Measurements from ENCODE around the gene PRR36.
"Not testable (repeated sequence)": the region's sequence is repeated elsewhere in the genome, so short reads cannot be mapped to it uniquely, and the experiment has no call there.

Gene PRR36

GRCh38 chr19:7898967-7899366, 24.8 kb upstream of the PRR36 start:
- DNase-seq = no peak

- no peak for DNase-seq
Observed at GRCh38 chr19:7897292-7897691, 23.1 kb upstream of the PRR36 start.

GRCh38 chr19:7895565-7895964, 21.4 kb upstream of the PRR36 start:
- DNase-seq = no peak

- DNase-seq = no peak
Observed at GRCh38 chr19:7894612-7895309, 20.6 kb upstream of the PRR36 start.

GRCh38 chr19:7893362-7894101, 19.3 kb upstream of the PRR36 start:
- DNase-seq = not testable (repeated sequence)

GRCh38 chr19:7888826-7889217, 14.6 kb upstream of the PRR36 start:
- DNase-seq = no peak

GRCh38 chr19:7888145-7888825, 14.1 kb upstream of the PRR36 start, which contains the start of gene LRRC8E:
Gene LRRC8E (plus strand): TSS chr19:7888510. CDS start chr19:7895604, 7,094 bp downstream.
- peak; percentile 58 to 72 for DNase-seq

GRCh38 chr19:7887408-7888144, 13.4 kb upstream of the PRR36 start:
- DNase-seq = no peak

GRCh38 chr19:7885818-7886217, 11.6 kb upstream of the PRR36 start:
- no peak for DNase-seq

GRCh38 chr19:7883796-7884570, 9.8 kb upstream of the PRR36 start:
- no peak for DNase-seq

GRCh38 chr19:7883105-7883504, 8.9 kb upstream of the PRR36 start:
- DNase-seq = no peak

- DNase-seq = no peak
Observed at GRCh38 chr19:7881910-7882309, 7.7 kb upstream of the PRR36 start.

GRCh38 chr19:7879836-7880235, 5.6 kb upstream of the PRR36 start:
- no peak for DNase-seq

GRCh38 chr19:7879111-7879807, 5.1 kb upstream of the PRR36 start:
- DNase-seq = no peak

GRCh38 chr19:7877249-7877836, 3.2 kb upstream of the PRR36 start:
- no peak for DNase-seq

GRCh38 chr19:7874897-7875273, 695 bp upstream of the PRR36 start:
- no peak for DNase-seq

GRCh38 chr19:7873304-7874075, 700 bp downstream of the PRR36 start:
- no peak for DNase-seq

GRCh38 chr19:7872306-7873204, 1.6 kb downstream of the PRR36 start:
- DNase-seq = no peak

Data from activated T-cell treated with anti-CD3 and anti-CD28 coated beads, Interleukin-2, amount 50 U/mL, for 48 hours (primary cell).